ENCODE results near the gene SLC25A1. TPM values are rescaled to one million over a fixed set of nuclear protein-coding genes. Genes with fewer than 3 reads are reported as not detected.

Gene SLC25A1
- total and polyA plus RNA-seq, 7 donors: 7.3 to 23.1 (median 10.8) TPM

- no peaks in the 10 kb centered on the region for H3K9me3 ChIP-seq
- no peak overlapping the region for H3K4me3 ChIP-seq
- DNase-seq: peak in 1 of 2 donors; percentile 48
- TF ChIP-seq, protein P1, sequence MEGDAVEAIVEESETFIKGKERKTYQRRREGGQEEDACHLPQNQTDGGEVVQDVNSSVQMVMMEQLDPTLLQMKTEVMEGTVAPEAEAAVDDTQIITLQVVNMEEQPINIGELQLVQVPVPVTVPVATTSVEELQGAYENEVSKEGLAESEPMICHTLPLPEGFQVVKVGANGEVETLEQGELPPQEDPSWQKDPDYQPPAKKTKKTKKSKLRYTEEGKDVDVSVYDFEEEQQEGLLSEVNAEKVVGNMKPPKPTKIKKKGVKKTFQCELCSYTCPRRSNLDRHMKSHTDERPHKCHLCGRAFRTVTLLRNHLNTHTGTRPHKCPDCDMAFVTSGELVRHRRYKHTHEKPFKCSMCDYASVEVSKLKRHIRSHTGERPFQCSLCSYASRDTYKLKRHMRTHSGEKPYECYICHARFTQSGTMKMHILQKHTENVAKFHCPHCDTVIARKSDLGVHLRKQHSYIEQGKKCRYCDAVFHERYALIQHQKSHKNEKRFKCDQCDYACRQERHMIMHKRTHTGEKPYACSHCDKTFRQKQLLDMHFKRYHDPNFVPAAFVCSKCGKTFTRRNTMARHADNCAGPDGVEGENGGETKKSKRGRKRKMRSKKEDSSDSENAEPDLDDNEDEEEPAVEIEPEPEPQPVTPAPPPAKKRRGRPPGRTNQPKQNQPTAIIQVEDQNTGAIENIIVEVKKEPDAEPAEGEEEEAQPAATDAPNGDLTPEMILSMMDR (IDR thresholded peaks at IDR 0.05): no peak
- ATAC-seq: no peak
- H3K27ac ChIP-seq: no peak overlapping the region
- intact Hi-C loops (cut with DNase I): loop anchor here in 1 of 2 donors (10.0 kb wide), 1 partner anchor 200 kb away; no protein-coding TSS in a partner anchor
- peaks cover 5% of the 10 kb centered on the region for H3K4me1 ChIP-seq
- no peaks in the 10 kb centered on the region for H3K27me3 ChIP-seq (ENCODE audit: insufficient read depth in 3 of 3, low read length in 2 of 3)
- WGBS, 3 donors: 88 to 90% (median 89%) methylated on average over 20 of the region's 20 CpGs
- H3K36me3 ChIP-seq (ENCODE audit: insufficient read depth in 1 of 2, low read depth in 1 of 2): peaks cover 0 to 87% of the 10 kb centered on the region in 2 donors
These were observed 5.9 kb upstream of the SLC25A1 start for GRCh38 chr22:19184276-19184997.

GRCh38 chr22:19183216-19183615, 4.7 kb upstream of the SLC25A1 start:
- Histone ChIP-seq H3K27ac (no peak overlapping the region), H3K9me3 (no peaks in the 10 kb centered on the region), H3K4me1 (peaks cover 11% of the 10 kb centered on the region), H3K27me3 (ENCODE audit: insufficient read depth in 3 of 3, low read length in 2 of 3) (no peaks in the 10 kb centered on the region), H3K36me3 (ENCODE audit: insufficient read depth in 1 of 2, low read depth in 1 of 2) (peaks cover 0 to 75% of the 10 kb centered on the region in 2 donors), H3K4me3 (no peak overlapping the region)
- intact Hi-C loops (cut with DNase I): loop anchor here in 1 of 2 donors (10.0 kb wide), 1 partner anchor 202 kb away; no protein-coding TSS in a partner anchor
- TF ChIP-seq, protein P1 (IDR thresholded peaks at IDR 0.05): no peak
- ATAC-seq (no peak), DNase-seq (no peak)
- WGBS, 3 donors: 86 to 94% (median 86%) methylated on average over 9 of the region's 9 CpGs

GRCh38 chr22:19182472-19183157, 4.1 kb upstream of the SLC25A1 start:
- TF ChIP-seq, protein P1 (IDR thresholded peaks at IDR 0.05): no peak
- no peak overlapping the region for H3K27ac ChIP-seq
- intact Hi-C loops (cut with DNase I): loop anchor here in 1 of 2 donors (10.0 kb wide), 1 partner anchor 202 kb away; no protein-coding TSS in a partner anchor
- H3K27me3 ChIP-seq (ENCODE audit: insufficient read depth in 3 of 3, low read length in 2 of 3): no peaks in the 10 kb centered on the region
- H3K4me1 ChIP-seq: peaks cover 11% of the 10 kb centered on the region
- peaks cover 0 to 71% of the 10 kb centered on the region in 2 donors for H3K36me3 ChIP-seq (ENCODE audit: insufficient read depth in 1 of 2, low read depth in 1 of 2)
- no peaks in the 10 kb centered on the region for H3K9me3 ChIP-seq
- H3K4me3 ChIP-seq: no peak overlapping the region
- DNase-seq (no peak), ATAC-seq (no peak)
- WGBS, 3 donors: 67 to 70% (median 69%) methylated on average over 9 of the region's 9 CpGs

DNA sequence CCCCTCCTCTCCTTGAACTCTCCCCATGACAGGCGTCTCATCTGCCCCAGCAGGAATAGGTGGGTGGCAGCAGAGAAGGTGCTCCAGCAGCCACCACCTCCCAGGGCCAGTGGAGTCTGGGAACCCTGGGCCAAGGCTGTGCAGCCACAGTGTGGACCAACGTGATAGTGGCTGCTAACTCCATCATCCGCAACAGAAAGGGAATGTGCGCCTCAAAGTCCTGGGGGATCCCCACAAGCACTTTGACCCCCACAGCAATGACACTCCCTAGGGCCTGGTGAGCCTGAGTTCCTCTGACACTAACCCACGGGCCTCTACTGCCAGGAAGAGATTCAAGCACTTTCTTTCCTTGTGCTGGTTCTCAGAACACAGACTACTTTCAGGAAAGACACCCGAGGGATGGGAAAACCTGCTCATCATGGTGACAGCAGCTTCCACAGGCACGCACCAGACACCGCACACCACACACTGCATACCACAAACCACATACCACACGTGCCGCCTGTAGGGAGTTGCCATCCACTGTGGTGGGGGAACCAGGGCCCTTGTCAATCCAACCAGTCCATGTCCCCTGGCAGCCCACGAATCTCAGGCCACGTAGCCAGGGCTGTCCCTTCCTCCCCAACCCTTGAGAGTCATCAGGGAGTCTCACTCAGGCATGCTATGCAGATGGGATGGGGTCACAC, 3.4 kb upstream of the SLC25A1 start:
- Histone ChIP-seq H3K4me1 (peaks cover 15% of the 10 kb centered on the region), H3K27me3 (ENCODE audit: insufficient read depth in 3 of 3, low read length in 2 of 3) (no peaks in the 10 kb centered on the region), H3K4me3 (no peak overlapping the region), H3K9me3 (no peaks in the 10 kb centered on the region), H3K36me3 (ENCODE audit: insufficient read depth in 1 of 2, low read depth in 1 of 2) (peaks cover 0 to 71% of the 10 kb centered on the region in 2 donors), H3K27ac (no peak overlapping the region)
- intact Hi-C loops (cut with DNase I): loop anchor here in 1 of 2 donors (10.0 kb wide), 1 partner anchor 203 kb away; no protein-coding TSS in a partner anchor
- DNase-seq (no peak), ATAC-seq (no peak)
- TF ChIP-seq, protein P1 (IDR thresholded peaks at IDR 0.05): no peak
- 57 to 74% (median 64%) methylated on average over 12 of the region's 12 CpGs for WGBS, 3 donors

All from psoas muscle (tissue), 8 donors.